HG02623 (cell line): ENCODE measurements around the gene ABHD1.
"Not testable (repeated sequence)": the region's sequence is repeated elsewhere in the genome, so short reads cannot be mapped to it uniquely, and the experiment has no call there.

ENCODE experiments used
- ATAC-seq: cut with Tn5 transposase; IDR thresholded peaks from one replicate; pipeline ENCODE4 v1.9.1; 2021; ENCODE audit warnings: moderate library complexity; ENCODE audit not compliant: unreplicated experiment

ABHD1 gene

DNA sequence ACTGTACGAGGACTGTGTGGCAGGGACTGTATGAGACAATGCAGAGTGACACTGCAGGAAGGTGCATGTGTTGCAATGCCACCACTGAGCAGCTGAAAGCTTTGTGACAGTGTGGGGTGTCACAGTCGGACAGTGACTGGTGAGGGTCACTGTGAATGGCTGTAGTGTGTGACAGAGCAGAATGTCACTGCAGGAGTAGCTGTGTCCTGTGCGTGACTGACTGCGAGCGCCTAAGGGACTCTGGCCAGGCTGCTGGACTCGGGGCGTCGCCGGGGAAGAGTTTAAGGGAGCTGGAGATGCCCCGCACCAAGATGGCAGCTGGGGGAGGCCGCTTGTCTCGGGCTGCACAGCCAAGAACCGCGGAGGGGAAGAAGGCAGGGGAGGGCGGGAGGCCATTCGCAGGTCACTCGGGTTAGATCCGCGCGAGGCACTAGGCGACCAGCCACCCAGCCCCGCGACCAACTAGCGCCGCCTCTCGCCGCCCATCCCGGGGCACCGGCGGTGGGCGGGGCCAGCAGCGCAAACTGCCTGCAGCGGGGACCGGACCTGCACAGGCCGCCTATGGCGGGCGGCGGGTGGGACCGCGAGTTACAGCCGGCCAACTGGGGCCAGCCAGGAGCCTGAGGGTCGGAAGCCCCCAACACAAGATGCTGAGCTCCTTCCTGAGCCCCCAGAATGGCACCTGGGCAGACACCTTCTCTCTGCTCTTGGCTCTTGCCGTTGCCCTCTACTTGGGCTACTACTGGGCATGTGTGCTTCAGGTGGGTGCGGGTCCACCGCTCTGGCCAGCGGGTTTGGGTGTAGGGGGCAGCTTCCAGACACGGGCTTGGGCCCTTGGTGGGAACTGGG is at the start of gene ABHD1:
TSS of gene ABHD1 (plus strand) at position 514 of the 849 bp plus-strand sequence. CDS start at position 648, 134 bp downstream.
- ATAC-seq = no peak

DNA sequence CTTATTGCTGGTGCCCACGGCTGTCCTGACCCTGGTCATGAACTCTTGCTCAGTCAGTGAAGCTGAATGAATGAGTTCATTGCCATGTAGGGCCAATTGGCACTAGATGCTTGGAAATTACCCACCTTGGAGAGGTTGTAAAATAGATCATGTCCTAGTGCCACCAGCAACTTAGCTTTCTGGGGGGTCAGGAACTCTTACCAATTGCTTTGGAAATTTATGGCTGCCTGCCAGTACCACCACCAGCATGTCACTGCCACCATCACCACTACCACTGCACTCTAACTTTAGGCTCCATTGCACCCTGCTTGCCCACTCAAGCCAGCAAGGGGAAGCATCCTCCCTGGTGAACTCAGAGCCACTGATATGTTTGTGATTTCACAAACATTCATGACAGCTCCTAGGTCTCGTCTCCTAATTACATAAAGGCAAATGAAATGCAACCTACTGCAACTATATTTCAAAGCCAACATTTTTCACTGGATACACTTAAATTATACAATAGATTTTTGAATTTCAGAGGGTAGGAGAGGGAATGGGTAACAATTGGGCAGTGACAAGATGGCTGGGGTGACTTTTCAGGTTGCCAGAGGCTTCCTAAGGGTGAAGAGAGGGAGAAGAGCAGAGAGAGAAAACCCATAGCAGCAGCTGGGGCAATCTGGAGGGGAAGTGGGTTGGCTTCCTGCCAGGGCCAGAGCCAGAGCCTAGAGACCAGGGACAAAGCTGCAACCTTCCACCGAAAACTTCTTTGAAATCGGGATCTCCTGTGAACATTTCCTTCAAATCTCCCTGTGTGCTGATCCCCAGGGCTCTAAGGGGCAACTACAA is 48.7 kb upstream of the ABHD1 start:
- no peak for ATAC-seq

DNA sequence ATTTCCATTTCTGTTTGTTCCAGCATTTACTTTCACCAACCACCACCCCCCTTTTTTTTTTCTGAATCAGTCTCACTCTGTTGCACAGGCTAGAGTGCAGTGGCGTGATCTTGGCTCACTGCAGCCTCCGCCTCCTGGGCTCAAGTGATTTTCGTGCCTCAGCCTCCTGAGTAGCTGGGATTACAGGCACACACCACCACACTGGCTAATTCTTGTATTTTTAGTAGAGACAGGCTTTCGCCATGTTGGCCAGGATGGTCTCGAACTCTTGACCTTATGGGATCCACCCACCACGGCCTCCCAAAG is 48.1 kb upstream of the ABHD1 start:
- not testable (repeated sequence) for ATAC-seq

DNA sequence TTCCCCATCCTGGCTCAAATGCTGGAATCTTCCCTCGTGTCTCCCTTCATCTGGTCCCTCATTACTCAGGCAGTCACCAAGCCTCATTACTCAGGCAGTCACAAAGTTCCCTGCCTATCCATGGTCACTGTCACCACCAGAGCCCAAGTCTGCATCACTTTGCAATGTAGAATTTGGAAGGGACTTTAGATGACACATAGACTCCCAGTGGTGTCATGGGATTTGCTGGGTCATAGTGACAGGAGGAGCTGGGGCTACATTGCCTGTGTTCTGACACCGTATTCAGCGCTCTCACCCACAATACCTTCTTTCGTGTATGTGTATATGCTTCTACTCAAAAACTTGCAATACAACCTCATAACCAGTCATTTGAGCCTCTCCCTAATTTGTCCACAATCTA is 47.3 kb upstream of the ABHD1 start:
- ATAC-seq = no peak

GRCh38 chr2:27077231-27077630 is 46.4 kb upstream of the ABHD1 start:
- ATAC-seq = no peak

GRCh38 chr2:27078267-27079194 is 45.1 kb upstream of the ABHD1 start, which contains the start of gene EMILIN1:
TSS of gene EMILIN1 (plus strand) at chr2:27078615. CDS start at chr2:27079066, 451 bp downstream.
- ATAC-seq = no peak

GRCh38 chr2:27079233-27080139 is 44.1 kb upstream of the ABHD1 start:
- ATAC-seq = no peak

DNA sequence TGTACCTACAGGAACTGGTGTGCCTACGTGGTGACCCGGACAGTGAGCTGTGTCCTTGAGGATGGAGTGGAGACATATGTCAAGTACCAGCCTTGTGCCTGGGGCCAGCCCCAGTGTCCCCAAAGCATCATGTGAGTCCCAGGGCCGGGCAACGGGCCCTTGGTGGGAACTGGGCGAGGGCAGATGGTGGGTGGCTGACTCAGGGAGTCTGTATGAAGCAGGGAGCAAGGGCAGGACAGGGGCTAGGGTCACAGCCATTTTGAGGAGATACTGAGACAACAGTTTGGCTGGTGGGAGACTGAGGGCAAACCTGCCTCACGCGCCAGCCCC is 43.5 kb upstream of the ABHD1 start:
- ATAC-seq = no peak

GRCh38 chr2:27080603-27080936 is 43.0 kb upstream of the ABHD1 start:
- no peak for ATAC-seq

DNA sequence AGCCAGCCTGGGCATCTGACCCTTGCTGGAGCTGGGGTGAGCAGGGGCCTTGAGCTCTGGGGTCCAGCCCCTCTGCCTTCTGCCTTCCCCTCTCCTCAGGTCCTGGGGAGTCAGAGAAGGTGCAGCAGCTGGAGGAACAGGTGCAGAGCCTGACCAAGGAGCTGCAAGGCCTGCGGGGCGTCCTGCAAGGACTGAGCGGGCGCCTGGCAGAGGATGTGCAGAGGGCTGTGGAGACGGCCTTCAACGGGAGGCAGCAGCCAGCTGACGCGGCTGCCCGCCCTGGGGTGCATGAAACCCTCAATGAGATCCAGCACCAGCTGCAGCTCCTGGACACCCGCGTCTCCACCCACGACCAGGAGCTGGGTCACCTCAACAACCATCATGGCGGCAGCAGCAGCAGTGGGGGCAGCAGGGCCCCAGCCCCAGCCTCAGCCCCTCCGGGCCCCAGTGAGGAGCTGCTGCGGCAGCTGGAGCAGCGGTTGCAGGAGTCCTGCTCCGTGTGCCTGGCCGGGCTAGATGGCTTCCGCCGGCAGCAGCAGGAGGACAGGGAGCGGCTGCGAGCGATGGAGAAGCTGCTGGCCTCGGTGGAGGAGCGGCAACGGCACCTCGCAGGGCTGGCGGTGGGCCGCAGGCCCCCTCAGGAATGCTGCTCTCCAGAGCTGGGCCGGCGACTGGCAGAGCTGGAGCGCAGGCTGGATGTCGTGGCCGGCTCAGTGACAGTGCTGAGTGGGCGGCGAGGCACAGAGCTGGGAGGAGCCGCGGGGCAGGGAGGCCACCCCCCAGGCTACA is 41.4 kb upstream of the ABHD1 start:
- no peak for ATAC-seq

- ATAC-seq = no peak
These were observed 40.7 kb upstream of the ABHD1 start for GRCh38 chr2:27082773-27083409.

DNA sequence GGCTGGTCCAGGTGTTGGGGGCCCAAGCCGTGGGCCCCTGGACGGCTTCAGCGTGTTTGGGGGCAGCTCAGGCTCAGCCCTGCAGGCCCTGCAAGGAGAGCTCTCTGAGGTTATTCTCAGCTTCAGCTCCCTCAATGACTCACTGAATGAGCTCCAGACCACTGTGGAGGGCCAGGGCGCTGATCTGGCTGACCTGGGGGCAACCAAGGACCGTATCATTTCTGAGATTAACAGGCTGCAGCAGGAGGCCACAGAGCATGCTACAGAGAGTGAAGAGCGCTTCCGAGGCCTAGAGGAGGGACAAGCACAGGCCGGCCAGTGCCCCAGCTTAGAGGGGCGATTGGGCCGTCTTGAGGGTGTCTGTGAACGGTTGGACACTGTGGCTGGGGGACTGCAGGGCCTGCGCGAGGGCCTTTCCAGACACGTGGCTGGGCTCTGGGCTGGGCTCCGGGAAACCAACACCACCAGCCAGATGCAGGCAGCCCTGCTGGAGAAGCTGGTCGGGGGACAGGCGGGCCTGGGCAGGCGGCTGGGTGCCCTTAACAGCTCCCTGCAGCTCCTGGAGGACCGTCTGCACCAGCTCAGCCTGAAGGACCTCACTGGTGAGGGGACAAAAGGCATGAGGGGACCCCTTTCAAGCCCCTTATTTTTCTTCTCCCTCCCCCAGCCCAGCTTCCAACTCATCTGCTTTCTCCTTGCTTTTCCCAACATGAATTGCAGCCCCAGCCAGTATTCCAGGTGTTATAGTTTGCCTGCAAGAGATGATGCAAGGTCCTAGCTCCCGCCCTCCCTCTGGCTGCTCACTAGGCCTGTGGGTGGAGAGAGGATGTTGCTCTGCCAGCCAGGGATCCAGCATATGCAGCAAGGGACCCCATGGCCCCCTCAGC is 40.0 kb upstream of the ABHD1 start:
- no peak for ATAC-seq

- ATAC-seq = no peak
These were observed 39.1 kb upstream of the ABHD1 start for GRCh38 chr2:27084297-27085061.

DNA sequence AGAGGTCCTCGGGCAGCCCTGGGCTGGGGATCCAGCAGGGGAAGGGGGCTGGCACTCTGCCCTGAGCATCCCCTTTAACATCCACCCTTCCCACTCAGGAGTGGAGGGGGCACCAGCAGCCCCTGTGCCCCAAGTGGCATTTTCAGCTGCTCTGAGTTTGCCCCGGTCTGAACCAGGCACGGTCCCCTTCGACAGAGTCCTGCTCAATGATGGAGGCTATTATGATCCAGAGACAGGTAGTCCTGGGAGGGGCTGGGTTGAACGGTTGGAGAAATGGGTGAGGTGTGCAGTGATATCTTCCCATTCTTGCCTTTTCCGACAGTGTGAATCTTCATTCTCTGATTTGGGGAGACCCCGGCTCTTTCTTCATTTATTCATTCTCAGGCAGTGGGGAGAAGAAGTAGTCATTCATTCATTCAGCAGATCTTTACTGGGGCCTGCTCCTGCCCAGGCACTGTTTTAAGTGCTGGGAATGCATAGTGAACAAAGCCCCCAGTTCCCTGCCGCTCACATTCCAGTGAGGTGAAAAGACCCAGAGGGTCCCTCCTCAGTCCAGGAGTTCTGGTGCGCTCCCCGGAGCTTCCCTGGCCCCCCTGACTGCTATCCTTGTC is 38.4 kb upstream of the ABHD1 start:
- ATAC-seq = no peak

DNA sequence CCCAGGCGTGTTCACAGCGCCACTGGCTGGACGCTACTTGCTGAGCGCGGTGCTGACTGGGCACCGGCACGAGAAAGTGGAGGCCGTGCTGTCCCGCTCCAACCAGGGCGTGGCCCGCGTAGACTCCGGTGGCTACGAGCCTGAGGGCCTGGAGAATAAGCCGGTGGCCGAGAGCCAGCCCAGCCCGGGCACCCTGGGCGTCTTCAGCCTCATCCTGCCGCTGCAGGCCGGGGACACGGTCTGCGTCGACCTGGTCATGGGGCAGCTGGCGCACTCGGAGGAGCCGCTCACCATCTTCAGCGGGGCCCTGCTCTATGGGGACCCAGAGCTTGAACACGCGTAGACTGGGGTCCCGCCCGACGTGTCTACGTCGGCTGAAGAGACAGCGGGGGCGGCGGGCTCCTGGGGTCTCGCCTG is 37.9 kb upstream of the ABHD1 start:
- peak; percentile 1 for ATAC-seq

GRCh38 chr2:27086090-27086723 is 37.4 kb upstream of the ABHD1 start:
- ATAC-seq = peak; percentile 80
